ENCODE results near the gene COQ3. TPM values are rescaled to one million over a fixed set of nuclear protein-coding genes. Genes with fewer than 3 reads are reported as not detected.

Gene COQ3
- total and polyA plus RNA-seq, 2 of the 8 experiments (the other 6 are each of a cell fraction or from before 2014, with no cell fraction given), result 8.4 to 16.2 TPM

DNA sequence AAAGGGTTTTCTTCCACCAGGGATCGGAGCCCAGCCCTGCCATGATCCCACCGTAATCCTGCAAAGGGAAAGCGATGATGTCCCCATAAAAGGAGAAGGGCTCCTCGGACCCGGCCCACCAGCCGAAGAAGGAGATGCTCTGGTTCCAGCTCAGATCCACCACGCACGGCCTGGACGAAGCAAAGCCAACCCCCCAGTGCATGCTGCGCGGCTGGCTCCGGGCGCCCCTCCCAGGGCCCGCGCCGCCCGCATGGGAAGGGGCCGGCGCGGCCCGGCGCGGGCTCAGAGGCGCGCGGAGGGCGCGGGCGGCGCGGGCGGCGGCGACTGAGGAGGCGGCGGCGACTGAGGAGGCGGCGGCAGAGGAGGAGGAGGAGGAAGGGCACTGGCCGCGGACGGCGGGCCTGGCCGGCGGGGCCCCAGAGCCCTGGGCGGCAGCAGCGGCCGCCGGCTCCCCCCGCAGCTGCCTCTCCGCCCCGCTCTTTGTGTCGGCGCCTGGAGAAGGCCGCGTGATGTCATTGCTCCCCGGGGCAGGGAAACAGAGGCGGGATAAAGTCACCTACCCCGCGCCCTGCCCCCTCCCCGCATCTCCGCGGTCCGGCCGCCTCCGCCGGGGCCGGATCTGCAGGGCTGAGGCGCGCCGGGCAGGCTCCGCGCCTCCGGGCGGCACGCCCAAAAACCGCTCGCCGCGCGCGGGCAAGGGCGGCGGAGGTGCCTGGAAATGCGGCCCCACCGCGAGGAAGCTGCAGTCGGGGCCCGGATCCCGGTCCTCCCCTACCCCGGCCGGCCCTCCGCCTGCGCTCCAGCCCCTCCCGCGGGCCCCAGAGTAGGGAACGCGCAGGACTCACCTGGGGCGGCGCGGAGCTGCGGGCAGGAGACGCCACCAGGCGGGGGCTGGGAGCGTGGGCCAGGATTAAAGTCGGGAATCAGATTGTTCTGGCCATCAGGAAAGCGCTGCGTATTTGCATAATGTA, 44.5 kb downstream of the COQ3 start, which contains the start of gene FAXC (continued):
- TF ChIP-seq POU5F1 (IDR thresholded peaks at IDR 0.05; ENCODE audit: low read depth, low read length) (no peak), GTF2F1 (IDR thresholded peaks at IDR 0.05; ENCODE audit: borderline replicate concordance, low read depth, low read length) (no peak), EGR1 (IDR thresholded peaks at IDR 0.05; ENCODE audit: borderline replicate concordance, low read depth, low read length) (no peak; the same call in 1 of the 2 replicates), SIRT6 (IDR thresholded peaks at IDR 0.05; ENCODE audit: low read length) (no peak), SP1 (IDR thresholded peaks at IDR 0.05; ENCODE audit: low read depth, low read length) (no peak), USF2 (IDR thresholded peaks at IDR 0.05; ENCODE audit: low read length) (no peak), ASH2L (IDR thresholded peaks at IDR 0.05; ENCODE audit: low read length) (peak; percentile 42), BACH1 (IDR thresholded peaks at IDR 0.05; ENCODE audit: low read length) (peak; percentile 16; the same call in 1 of the 2 replicates), CEBPB (IDR thresholded peaks at IDR 0.05; ENCODE audit: low read depth, low read length) (no peak), RAD21 (IDR thresholded peaks at IDR 0.05 in 1 of 2, conservative IDR thresholded peaks at IDR 0.05 in 1 of 2; ENCODE audit: low read depth in 2 of 2, low read length in 2 of 2) (peak; percentile 36 to 47; a peak in 2 of 4 replicates), MAFK (IDR thresholded peaks at IDR 0.05; ENCODE audit: low read depth, low read length) (no peak), SRF (IDR thresholded peaks at IDR 0.05; ENCODE audit: low read depth, low read length) (no peak), RNF2 (IDR thresholded peaks at IDR 0.05; ENCODE audit: borderline replicate concordance, low read depth, low read length, missing control alignments, poor library complexity, severe bottlenecking) (no peak), TBP (IDR thresholded peaks at IDR 0.05; ENCODE audit: low read depth, low read length) (peak; percentile 17), CBX5 (IDR thresholded peaks at IDR 0.05; ENCODE audit: low read depth, low read length) (no peak), CHD1 (IDR thresholded peaks at IDR 0.05; ENCODE audit: low read depth, low read length) (no peak), CHD2 (IDR thresholded peaks at IDR 0.05; ENCODE audit: low read length) (no peak)
- TF ChIP-seq, protein P1, sequence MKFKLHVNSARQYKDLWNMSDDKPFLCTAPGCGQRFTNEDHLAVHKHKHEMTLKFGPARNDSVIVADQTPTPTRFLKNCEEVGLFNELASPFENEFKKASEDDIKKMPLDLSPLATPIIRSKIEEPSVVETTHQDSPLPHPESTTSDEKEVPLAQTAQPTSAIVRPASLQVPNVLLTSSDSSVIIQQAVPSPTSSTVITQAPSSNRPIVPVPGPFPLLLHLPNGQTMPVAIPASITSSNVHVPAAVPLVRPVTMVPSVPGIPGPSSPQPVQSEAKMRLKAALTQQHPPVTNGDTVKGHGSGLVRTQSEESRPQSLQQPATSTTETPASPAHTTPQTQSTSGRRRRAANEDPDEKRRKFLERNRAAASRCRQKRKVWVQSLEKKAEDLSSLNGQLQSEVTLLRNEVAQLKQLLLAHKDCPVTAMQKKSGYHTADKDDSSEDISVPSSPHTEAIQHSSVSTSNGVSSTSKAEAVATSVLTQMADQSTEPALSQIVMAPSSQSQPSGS (IDR thresholded peaks at IDR 0.05; ENCODE audit: low read length), result no peak

Measured in H1 (cell line).